GM21786 (cell line): ENCODE results near the gene BNIP5.
"Not testable (repeated sequence)": the region's sequence is repeated elsewhere in the genome, so short reads cannot be mapped to it uniquely, and the experiment has no call there.

Experiments used
- ATAC-seq: cut with Tn5 transposase; IDR thresholded peaks from one replicate; pipeline ENCODE4 v1.9.1; 2021; ENCODE audit not compliant: unreplicated experiment

The BNIP5 gene

DNA sequence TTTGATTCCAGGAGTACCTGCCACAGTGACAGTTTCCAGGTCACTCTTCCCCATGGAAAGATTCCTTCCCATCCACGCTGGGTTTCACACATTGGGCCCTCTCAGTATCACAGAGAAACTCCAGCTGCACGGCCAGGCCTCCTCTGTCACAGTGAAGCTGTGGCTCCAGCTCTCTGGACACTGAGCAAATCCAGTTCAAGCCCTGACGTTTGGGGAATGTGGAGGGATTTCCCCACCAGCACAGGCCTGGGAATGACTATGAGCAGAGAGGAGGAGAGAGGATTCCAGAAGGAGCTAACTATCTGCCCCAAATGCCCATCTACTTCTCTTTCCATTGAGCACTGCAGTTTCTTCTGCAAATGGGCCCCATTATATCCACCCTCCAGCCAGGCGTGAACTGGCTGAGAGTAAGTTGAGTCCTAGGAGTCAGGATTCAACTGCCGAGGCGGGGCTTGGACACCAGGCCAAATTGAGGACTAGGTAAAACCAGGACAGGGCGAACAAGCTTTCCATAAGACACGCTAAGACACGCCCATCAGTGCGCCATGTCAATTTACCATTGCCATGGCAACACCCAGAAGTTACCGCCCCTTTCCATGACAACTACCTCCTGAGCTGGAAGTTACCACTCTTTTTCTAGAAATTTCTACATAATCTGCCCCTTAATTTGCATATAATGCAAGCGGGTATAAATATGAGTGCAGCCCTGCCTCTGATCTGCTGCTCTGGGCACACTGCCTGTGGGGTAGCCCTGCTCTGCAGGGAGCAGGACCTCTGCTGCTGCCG, 9.2 kb upstream of the BNIP5 start:
- no peak for ATAC-seq

DNA sequence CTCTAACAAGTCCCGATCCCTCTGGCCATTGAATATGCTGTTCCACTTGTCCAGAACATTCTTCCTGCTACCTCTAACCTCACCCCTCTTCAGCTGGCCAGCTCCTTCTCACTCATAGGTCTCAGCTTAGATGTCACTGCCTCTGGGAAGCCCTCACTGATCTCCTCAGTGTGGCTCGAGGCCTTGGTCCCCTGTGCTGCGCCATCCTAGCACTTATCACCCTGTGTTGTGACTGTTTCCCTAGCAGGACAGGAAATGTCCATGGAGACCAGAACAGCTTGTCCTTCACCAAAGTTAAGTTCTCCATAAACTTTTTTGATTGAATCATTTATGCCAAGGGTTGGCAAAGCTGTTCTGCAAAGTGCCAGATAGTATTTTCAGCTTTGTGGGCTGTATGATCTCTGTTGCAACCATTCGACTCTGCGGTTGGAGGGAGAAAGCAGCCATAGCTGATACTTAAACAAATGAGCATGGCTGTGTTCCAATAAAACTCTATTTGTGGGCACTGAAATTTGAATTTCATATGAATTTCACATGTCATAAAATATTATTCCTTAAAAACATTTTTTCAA, 6.5 kb upstream of the BNIP5 start:
- ATAC-seq: no peak

DNA sequence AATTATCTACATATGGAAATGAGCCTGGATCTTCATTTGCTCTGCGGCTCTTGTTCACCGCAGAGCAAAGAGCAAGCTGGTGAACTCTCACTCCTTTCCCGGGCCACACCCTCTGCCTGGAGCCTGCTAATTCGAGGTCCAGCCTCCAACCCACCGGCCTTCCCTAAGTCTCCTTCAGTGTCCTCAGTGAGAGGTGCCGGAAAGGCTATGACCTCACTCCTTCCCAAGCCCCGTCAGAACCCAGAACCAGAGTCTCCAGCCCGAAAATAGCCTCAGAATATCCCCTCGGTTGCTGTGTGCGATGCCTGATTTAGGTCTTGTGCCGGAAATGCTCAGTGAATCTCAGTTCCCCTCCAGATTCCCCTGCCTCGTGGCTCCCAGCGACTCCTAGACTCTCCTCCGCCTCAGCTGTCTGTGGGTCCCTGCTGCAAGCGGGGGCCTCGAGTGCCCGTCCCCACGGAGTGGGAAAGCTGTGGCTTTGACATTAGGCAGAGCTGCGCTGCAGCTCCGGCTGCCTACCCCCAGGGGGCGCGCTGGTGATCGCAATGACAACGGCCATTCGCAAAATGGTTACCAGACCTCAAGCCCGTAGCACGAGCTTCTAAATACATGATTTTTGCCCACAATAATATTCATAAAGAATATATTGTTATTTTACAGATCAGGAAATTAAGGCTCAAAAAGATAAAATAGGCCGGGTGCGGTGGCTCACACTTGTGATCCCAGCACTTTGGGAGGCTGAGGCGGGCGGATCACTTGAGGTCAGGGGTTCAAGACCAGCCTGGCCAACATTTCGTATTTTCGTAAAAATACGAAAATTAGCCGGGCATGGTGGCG, 4.1 kb upstream of the BNIP5 start:
- no peak for ATAC-seq

DNA sequence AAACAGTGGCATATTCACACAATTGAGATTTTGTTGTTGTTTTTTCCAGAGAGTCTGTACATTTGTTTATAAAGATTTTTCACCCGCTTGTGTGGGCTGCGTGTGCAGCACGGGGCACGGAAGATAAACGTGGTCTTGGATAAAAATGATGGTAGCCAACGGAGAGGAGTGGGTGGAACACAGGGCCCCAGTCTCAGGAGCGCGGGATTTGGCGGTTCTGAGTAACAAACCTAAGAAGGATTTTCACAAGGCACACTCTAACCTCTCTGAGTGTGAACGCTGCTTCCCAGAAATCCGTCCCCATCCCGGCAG, 3.6 kb upstream of the BNIP5 start:
- ATAC-seq: no peak

DNA sequence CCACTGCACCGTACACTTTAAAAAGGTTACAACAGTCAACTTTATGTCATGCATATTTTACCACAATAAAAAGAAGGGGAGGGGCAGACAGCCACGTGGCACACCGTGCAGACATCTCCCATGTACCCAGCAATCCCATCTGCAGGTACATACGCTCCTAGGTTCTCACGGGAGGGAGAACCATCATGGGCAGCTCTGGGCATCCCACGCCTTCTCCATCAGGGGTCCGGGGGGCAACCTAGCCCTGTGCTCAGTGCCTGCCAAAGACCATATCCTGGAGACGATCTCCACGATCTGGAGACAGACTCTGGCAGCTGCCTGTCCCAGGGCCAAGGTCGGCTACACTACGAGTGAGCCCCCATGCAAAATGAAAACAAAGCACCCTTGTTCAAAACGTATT, 2.5 kb upstream of the BNIP5 start:
- ATAC-seq: no peak

DNA sequence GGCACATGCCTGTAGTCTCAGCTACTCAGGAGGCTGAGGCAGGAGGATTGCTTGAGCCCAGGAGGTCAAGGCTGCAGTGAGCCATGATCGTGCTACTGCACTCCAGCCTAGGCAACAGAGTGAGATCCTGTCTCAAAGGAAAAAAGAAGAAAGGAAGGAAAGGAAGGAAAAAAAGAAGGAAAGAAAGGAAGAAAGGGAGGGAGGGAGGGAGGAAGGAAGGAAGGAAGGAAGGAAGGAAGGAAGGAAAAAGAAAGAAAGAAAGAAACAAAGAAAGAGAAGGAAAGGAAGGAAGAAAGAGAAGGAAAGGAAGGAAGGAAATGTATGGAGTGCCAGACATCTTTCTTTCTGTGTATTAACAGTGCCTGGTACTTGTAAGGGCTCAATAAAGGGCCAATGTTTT, 1.5 kb upstream of the BNIP5 start:
- not testable (repeated sequence) for ATAC-seq

DNA sequence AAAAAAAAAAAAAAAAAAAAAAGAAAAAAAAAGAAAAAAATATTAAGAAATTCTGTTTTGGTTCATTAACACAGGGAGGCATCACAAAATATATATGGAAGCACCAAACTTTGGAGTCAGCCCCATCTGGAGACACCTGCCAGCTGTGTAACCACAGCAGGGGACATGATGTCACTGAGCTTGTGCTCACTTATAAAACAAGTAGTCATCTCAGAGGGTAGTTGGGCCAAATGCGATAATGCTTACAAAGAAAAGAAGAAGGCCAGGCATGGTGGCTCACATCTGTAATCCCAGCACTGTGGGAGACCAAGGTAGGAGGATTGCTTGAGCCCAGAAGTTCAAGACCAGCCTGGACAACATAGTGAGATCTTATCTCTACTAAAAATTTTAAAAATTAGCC, 1.1 kb upstream of the BNIP5 start:
- ATAC-seq: no peak

DNA sequence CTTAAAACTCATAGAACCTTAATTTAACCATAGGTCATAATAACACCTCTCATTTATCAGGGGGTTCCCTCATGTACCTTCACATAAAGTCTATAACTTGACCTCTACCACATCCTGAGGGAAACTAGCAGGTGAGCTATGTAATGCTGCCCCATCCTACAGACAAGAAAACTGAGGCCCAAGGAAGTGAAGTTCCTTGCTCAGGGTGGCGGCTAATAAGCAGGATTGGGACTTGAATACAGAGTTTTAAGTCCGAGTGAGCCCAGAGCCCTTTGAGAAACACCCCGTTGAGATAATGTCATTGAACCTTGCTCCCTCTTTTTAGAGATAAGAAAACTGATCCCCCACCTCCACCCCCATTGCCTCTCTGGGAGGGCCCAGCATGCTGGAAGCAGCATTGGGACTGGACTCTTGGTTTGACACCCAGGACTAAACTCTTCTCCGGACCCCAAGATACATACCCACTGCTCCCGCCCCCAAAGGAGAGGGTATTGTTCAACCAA, 429 bp downstream of the BNIP5 start:
- no peak for ATAC-seq

DNA sequence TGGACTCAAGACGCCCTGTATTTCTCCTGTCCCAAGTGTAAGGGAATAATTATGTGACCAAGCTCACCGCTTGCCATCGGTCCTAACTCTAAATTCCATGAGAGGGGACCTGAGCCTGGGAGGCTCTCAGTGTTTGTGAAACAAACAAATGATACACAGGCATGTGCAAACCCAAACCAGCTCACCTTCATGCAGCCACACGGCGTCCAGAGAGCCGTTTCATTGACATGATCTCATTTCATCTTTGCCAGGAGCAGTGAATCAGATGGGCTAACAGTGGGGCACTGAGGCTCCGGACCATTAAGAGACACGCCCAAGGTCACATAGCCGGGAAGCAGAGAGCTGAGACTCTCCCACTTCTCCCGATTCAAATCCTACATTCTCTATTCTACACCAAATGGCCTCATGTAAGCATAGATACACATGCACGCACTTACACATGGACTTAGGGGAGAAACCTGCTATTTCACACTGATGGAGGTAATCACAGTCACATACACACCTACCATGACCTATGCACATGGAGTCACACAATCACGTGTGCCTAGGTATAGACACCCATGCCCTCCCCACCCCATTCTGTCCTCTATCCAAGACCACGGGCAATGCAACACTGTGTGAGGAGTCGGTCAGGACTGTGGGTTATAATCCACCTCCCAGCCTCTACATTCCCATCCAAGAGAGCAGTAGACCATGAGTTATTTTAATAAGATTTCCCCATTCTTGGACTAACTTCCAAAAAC, 1.1 kb downstream of the BNIP5 start:
- ATAC-seq: no peak

DNA sequence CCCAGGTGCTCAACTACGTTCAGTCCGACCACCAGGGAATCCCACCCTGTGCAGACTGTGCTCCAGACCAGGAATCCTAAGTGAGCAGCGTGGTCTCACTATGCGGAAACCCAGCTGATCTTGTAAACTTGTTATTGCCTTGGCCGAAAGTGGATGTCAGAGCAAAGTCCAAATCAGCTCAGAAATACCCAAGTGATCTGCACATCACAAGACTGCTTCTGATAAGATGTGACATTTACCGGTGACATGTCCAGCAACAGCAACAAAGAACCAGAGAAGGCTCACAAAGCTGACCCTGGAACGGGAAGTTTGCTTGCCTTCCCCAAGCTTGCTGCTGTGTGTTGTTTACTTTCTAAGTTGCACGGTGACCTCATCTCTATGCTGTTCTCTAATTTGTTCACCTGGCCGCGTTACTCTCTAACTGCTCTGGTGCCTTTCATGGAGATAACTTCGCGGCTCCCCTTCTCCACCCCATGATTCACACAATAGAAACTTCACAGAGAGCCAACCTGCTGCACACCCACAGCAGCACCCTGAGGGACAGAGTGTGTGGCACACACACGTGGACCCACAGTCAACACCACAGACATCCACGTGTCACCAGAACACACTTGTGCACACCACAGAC, 1.7 kb downstream of the BNIP5 start:
- ATAC-seq: no peak

DNA sequence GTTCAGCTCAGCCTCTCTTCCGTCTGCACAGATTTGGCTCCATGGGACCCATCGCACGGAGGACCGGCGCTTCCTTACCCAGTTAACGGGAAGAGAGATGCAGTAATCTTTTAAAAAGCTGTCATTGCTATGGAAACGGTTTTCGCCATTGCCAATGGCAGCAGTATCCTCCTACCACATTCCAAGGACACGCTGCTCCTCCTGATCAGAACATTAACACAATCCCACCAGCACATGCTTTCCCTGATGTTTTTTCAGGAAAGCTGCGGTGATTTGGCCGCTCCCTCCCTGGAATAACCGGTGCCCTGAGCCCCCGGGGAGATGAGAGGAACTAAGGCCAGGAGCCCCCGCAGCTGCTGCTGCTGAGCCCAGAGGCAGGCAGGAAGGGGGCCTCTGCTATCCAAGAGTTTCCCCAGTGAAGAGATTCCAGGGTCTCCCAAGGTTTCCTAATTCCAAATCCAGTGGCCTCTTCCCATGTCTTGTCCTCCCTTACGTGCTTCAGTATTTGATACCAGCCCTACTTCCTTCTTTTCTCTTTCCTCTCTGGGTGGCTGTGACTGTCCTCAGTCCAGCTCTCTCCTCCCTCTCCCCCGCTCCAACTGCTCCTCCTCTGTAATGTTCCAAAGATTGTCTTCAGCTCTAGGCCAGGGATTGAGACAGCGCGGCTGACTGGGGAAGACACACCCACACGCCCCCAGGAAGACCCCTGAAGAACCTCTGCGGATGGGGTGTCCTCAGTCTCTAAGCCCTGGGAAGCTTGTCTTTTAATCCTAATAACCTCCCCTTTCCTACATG, 2.6 kb downstream of the BNIP5 start:
- no peak for ATAC-seq

DNA sequence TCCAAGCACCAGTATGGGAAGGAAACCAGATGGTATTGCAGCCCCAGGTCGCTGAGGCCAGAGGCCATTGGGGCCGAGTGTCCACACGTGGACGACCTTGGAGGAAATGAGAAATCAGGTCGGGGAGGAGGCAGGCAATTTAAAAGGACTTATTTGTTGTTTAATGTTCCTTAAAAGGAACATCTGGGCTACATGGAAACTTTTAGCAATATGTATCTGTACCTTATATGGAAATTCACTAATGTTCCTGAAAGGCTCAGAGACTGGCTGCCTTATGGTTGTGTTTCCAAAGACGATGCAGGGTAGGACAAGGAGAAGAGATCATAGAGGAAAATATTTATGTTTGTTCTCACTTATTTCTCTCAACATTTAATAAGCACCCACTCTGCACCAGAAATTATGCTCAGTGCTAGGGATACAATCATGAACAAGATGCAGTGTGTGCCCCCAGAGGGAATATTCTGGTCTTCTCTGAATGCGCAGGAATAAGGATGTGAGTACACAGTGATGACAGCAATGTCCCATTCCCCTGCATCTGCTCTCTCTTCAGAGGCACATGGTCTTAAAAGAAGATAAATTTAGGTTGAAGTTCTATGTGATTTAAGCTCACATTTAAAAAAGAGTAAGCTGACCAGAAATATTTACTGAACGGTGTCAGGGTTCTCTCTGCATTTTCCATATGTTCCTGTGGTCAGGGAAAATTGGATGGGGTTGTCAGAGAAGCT, 3.4 kb downstream of the BNIP5 start:
- no peak for ATAC-seq

DNA sequence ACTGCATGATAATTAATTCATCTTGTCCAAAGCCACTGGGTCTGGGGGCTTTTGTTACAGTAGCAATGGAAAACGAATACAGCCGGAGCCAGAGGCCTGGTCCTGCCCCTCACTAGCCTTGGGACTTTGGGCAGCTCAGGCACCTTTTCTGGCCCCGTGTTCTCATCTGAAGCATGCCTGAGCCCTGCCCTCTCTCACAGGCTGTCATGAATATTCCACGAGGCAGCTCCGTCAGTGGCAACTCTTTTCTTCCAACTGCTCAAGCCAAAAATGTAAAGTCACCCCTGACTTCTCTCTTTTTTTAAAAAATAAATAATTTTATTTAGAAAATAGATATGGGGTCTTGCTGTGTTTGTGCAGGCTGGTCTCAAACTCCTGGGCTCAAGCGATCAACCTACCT, 5.3 kb downstream of the BNIP5 start:
- no peak for ATAC-seq

DNA sequence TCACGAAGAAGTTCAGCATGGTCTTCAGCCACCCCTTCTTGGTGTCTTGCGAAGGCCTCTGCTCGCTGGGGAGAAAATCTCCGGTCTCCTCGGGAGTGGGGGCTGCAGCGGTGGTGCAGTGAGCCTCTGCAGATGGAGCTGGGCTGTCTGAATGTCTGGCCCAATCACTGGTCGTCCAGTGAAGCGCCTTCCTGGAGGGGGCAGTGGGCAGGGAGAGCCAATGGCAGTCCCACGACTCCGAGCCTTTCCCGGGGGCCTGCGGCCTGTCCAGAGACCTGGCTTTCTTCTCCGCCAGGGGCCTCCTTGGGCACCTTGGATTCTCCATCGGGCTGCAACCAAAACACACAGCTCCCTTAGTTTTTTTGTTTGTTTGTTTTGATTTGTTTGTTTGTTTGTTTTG, 6.3 kb downstream of the BNIP5 start:
- ATAC-seq: no peak

DNA sequence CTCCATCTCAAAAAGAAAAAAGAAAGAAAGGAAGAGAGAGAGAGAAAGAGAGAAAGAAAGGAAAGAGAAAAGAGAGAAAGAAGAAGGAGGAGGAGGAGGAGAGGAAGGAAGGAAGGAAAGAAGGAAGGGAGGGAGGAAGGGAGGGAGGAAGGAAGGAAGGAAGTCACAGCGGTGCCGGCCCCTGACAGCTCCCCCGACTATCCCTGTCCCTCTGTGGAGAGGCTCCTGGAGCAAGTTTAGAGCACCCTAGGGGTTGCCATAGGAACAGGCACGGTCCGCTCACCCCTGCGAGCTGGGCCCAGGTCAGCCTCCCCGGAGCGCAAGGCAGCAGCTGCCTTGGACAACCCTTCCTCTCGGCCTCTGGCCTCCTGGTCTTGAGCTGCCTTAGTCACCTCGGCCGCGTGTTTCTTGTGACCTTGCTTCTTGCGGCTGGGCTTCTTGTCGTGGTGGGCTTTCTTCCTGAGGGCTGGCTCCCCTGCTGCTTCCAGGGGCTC, 6.8 kb downstream of the BNIP5 start:
- ATAC-seq: no peak

DNA sequence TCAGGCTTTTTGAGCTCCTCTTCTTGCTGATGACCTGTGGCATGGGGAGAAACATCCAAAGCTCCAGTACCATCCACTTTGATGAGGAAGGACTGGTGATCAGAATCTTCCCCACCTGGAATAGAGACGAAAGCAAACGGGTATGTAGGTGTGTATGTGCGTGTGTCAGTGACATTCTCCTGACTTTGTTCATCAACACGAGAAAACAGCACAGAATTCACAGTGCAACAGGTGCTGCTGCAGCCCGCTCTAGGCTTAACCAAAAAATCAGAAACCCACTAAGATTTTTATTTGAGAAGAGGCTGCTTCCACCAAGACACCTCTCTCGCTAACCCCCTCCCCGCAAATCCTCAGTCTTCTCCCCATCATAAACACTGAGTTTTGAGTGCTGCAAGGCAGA, 8.1 kb downstream of the BNIP5 start:
- no peak for ATAC-seq

DNA sequence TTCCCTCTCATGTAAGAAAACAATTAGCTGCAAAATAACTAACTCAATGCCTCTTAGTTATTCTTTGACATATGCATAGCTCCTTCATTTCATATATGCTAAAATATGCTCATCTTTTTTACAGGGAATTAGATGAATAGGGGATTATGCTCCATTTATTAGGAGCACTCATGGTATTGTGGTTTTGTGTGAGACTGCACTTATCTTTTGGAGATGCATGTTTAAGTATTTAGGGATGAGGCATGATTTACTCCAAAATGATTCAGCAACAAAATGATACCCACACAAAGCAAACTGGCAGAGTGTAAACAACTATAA, 8.8 kb downstream of the BNIP5 start:
- no peak for ATAC-seq

DNA sequence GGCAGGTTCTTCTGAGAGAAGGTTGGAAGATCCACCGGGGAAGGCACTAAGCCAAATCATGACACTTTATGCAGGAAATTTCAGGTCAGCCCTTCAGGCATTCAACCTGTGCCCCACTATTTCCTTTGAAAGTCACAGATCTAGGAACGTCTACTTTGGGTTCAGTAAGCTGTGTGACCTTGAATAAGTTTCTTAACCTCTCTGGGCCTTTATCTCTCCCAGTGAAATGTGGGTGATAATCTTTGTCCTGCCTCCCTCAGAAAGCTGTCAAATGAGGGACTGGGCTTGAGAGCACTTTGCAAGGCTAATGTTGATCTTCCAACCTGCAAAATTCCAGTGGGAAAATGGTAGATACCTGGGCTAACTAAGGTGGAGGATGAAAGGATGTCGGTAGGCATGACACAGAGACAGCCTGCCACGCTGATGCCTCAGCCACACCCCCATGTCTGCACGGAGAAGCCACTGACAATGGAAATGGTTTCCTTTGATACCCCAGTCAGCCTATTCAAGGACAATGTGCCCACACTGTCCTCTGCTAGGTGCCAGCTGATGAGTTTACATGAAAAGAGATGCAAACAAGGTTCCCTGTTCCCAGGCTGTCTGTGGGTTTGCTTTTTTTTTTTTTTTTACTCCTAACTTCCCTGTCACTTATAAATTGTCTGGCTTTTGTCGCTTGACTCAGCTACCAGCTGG, 9.3 kb downstream of the BNIP5 start:
- no peak for ATAC-seq
